Measurements from ENCODE around the gene LRIT3. TPM values are rescaled to one million over a fixed set of nuclear protein-coding genes. Genes with fewer than 3 reads are reported as not detected.
"Not testable (repeated sequence)": the region's sequence is repeated elsewhere in the genome, so short reads cannot be mapped to it uniquely, and the experiment has no call there.

The LRIT3 gene
- total RNA-seq, 2 experiments from 2014 or later = 0.19 to 0.27 TPM

DNA sequence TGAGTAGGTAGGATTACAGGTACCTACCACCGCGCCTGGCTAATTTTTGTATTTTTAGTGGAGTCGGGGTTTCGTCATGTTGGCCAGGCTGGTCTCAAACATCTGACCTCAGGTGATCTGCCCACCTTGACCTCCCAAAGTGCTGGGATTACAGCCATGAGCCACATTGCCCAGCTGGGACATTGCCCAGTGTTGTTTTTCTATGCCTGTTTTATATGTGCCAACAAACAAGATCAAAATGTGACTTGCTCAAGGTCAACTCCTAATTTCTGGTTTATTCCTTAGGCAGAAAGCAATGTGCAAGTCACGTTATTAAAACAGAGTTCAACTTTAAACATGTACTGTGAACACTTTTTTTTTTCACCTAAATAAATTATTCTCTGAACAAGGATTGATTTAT, 2.7 kb downstream of the LRIT3 start:
- Mint-ChIP-seq H3K4me3 (no peak overlapping the region), H3K27ac (no peak overlapping the region), H3K9me3 (ENCODE audit: low read depth) (no peaks in the 10 kb centered on the region), H3K27me3 (no peaks in the 10 kb centered on the region), H3K4me1 (peaks cover 5% of the 10 kb centered on the region), H3K36me3 (ENCODE audit: low read depth) (peaks cover 6% of the 10 kb centered on the region)
- intact Hi-C loops (cut with DNase I, micrococcal nuclease) = no loop called here
- no peak for DNase-seq
- no peak for ATAC-seq
- CTCF ChIA-PET = no interaction called here
- POLR2A ChIA-PET = no interaction called here

DNA sequence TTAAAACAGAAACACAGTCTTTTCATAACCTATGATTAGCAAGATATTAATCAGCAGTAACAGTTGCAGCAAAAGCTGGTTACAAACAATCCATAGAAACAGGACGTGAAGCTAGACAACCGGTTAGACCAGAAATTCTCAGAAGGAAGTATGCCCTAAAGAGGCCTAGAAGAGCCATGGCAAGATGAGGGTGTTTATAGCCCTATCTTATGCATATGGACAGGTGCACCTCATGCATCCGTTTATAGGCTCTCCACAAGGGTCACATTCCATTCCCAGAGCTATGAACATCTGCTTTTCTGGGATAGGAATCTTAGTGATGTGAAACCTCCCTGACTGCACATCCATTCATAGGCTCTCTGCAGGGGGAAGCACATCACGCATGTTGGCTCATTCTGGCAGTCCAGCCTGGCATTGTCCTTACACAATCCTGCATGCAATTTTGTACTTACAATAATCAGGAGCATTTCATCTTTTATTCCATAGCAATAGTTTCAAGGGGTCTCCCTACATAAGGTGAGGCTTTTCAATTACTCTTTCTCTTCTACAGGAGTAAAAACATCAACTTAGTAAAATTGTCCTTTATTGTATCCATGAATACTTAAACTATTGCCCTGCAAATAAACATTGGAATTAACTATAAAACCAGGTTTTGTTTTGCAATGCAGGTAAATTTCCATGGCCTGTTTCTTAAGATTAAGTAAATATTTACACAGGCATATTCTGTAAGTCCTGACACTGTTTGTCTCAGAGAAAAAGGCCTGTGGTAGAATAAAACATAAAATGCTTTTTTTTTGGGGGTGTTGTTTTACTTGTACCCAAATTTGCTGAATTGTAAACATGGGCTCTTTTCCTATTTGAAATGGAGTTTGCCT, 11.8 kb downstream of the LRIT3 start:
- H3K27me3 Mint-ChIP-seq, ATAC-seq, H3K4me1 Mint-ChIP-seq, H3K27ac Mint-ChIP-seq, POLR2A ChIA-PET, DNase-seq, CTCF ChIA-PET, H3K4me3 Mint-ChIP-seq: not testable (repeated sequence)
- peaks cover 20% of the 10 kb centered on the region for H3K9me3 Mint-ChIP-seq (ENCODE audit: low read depth)
- intact Hi-C loops (cut with DNase I, micrococcal nuclease) = loop anchor here in 1 of 2 experiments (5.0 kb wide), 1 partner anchor 278 kb away; no protein-coding TSS in a partner anchor
- H3K36me3 Mint-ChIP-seq (ENCODE audit: low read depth) = peaks cover 16% of the 10 kb centered on the region

DNA sequence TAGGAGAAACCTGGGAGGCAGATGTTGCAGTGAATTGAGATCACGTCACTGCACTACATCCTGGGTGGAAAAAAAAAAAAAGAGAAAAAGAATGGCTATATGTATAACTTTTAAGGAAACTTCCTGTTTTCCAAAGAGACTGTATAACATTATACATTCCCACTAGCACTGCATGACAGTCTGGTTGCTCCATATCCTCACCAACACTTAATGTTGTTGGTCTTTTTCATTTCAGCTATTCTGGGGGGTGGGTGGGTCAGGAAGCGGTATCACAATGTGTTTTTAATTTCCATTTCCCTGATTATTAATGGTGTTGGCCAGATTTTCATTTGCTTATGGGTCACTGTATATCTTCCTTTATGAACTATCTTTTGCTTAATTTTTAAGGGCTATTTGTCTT, 13.4 kb downstream of the LRIT3 start:
- Mint-ChIP-seq H3K4me3 (no peak overlapping the region), H3K36me3 (ENCODE audit: low read depth) (peaks cover 9% of the 10 kb centered on the region), H3K27me3 (no peaks in the 10 kb centered on the region), H3K27ac (no peak overlapping the region), H3K4me1 (no peaks in the 10 kb centered on the region), H3K9me3 (ENCODE audit: low read depth) (peaks cover 17% of the 10 kb centered on the region)
- ATAC-seq = no peak
- no peak for DNase-seq
- CTCF ChIA-PET = no interaction called here
- POLR2A ChIA-PET = no interaction called here
- intact Hi-C loops (cut with DNase I, micrococcal nuclease) = no loop called here

DNA sequence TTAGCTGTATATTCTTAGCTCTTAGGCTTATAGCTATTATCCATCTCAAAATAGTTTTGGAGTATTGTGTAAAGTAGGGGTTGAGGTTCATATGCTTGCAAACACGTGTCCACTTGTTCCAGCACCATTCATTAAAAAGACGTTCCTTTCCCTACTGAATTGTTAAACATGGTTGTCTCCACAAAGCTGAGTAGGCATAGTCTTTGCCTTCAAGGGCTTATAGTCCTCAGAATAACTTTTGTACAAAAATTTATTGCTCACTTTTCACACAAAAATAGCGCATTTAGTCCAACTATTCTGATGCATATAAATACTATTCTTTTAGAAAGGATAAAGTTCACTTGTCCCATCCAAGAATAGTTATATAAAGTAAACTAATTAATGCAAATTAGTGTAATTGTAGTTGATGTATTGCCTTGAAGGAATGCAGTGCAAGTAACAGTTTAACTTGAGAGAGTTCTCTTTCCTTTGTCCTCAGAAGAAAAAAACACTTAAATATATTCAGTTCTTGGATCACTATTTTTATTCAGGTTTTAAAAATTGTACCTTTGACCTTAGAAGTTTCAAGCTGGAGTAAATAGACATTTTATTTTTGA, 14.1 kb downstream of the LRIT3 start:
- POLR2A ChIA-PET = interaction anchor here (0.6 kb wide), 1 partner anchor 161 kb away, joined by 3 read pairs; no protein-coding TSS in a partner anchor
- intact Hi-C loops (cut with DNase I, micrococcal nuclease) = no loop called here
- no peak overlapping the region for H3K27ac Mint-ChIP-seq
- H3K36me3 Mint-ChIP-seq (ENCODE audit: low read depth) = peaks cover 6% of the 10 kb centered on the region
- H3K4me3 Mint-ChIP-seq = no peak overlapping the region
- no peaks in the 10 kb centered on the region for H3K4me1 Mint-ChIP-seq
- ATAC-seq (no peak), DNase-seq (no peak)
- CTCF ChIA-PET = interaction anchor here (0.7 kb wide), 1 partner anchor 29 kb away, joined by 3 read pairs; no protein-coding TSS in a partner anchor
- peaks cover 17% of the 10 kb centered on the region for H3K9me3 Mint-ChIP-seq (ENCODE audit: low read depth)
- no peaks in the 10 kb centered on the region for H3K27me3 Mint-ChIP-seq

DNA sequence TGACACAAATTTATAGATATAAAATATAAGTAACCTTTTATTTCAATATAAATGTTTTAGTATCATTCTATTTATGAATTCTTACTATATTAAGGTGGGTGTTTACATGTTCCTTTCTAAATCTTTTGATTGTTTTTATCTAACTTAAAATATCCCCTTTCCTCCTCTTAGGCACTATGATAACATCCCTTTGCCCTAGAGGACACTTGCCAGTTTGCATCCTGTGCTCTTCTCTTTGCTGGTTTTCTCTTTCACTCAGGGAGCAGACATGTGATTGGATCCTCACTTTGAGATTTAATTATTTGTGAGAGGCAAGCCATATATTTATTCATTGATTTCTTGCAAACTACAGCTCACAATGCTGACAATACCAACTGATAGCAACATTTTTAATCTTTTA, 16.2 kb downstream of the LRIT3 start:
- ChIA-PET CTCF (interaction anchor here (1.4 kb wide), 2 partner anchors 9 to 16 kb away, joined by 3 to 5 read pairs; partner anchors contain the start of gene LRIT3), POLR2A (interaction anchor here (0.6 kb wide), 2 partner anchors 453 to 1100 kb away, joined by 3 read pairs; no protein-coding TSS in a partner anchor)

DNA sequence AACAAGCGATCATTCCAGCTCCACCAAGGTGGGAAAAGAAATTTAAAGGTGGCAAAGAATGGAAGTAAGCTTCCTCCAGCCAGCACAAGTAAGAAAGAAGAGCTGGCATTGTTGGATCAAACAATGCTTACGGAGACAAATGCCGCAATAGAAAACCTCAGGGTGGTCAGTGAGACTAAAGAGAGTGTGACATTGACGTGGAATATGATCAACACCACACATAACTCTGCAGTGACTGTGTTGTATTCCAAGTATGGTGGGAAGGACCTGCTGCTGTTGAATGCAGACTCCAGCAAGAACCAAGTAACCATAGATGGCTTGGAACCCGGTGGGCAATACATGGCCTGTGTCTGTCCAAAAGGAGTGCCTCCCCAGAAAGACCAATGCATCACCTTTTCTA, 22.2 kb downstream of the LRIT3 start:
- DNase-seq (no peak), ATAC-seq (no peak)
- intact Hi-C loops (cut with DNase I, micrococcal nuclease) = no loop called here
- CTCF ChIA-PET = no interaction called here
- no peak overlapping the region for H3K4me3 Mint-ChIP-seq
- no peaks in the 10 kb centered on the region for H3K9me3 Mint-ChIP-seq (ENCODE audit: low read depth)
- H3K4me1 Mint-ChIP-seq = no peaks in the 10 kb centered on the region
- peaks cover 2% of the 10 kb centered on the region for H3K36me3 Mint-ChIP-seq (ENCODE audit: low read depth)
- POLR2A ChIA-PET = no interaction called here
- H3K27me3 Mint-ChIP-seq = no peaks in the 10 kb centered on the region
- no peak overlapping the region for H3K27ac Mint-ChIP-seq

More for the DNA sequence above, 16.2 kb downstream of the LRIT3 start:
- Mint-ChIP-seq H3K4me3 (no peak overlapping the region), H3K27me3 (no peaks in the 10 kb centered on the region), H3K27ac (no peak overlapping the region), H3K36me3 (ENCODE audit: low read depth) (peaks cover 2% of the 10 kb centered on the region), H3K9me3 (ENCODE audit: low read depth) (peaks cover 13% of the 10 kb centered on the region), H3K4me1 (no peaks in the 10 kb centered on the region)
- no peak for ATAC-seq
- no peak for DNase-seq
- intact Hi-C loops (cut with DNase I, micrococcal nuclease) = no loop called here

DNA sequence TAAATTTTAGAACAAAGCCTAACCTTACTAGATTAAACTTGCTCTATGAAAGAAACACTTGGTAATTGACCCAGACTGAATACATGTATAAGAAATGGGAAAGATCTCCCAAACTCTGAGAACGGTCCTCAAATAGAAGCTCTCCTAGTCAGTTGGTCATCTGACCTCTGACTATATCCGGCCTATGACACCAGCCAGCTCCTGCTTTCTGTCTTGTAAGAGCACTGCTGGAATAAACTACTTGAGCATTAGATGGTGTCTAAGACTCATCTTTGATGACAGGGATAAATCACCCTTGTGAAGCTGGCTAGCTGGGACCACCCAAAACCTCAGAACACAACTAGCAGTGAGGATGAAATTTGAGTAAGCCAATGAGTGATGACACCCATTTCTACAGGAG, 24.2 kb downstream of the LRIT3 start:
- Mint-ChIP-seq H3K9me3 (ENCODE audit: low read depth) (no peaks in the 10 kb centered on the region), H3K27ac (no peak overlapping the region), H3K36me3 (ENCODE audit: low read depth) (peaks cover 2% of the 10 kb centered on the region), H3K4me1 (no peaks in the 10 kb centered on the region), H3K4me3 (no peak overlapping the region), H3K27me3 (no peaks in the 10 kb centered on the region)
- ATAC-seq = no peak
- CTCF ChIA-PET = interaction anchor here (1.6 kb wide), 1 partner anchor 8 kb away, joined by 5 read pairs; no protein-coding TSS in a partner anchor
- POLR2A ChIA-PET = no interaction called here
- DNase-seq = no peak
- intact Hi-C loops (cut with DNase I, micrococcal nuclease) = no loop called here

DNA sequence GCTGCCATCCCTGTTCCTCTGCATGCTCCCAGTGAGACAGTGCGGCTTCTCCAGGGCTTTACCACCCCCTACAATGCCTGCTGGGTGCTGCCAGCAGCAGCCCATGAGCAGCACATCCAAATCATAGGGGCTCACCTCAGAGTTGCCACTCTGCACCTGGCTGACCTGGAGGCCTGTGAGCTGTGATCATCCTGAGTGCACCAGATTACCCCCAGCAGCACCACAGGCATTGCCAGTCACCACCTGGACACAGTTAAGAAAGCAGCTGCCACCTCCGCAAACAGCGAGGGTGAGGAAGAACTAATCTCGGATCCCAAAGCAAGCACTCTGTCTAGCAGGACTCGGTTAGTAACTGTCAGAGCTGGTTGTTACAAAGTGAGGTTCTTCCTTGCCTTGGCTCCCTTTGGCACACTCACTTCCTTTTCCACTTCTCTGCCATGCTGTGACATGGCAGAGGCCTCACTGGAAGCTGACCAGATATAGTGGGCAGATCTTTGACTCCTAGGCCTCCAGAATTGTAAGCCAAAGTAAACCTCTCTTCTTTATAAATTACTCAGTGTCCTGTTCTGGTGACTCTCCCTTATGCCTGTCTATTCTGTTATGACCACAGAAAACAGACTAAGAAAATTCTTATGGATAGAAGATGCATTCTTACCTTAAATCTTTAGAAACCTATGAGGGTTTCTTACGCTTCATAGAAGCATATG, 25.2 kb downstream of the LRIT3 start:
- CTCF ChIA-PET = interaction anchor here (1.6 kb wide), 1 partner anchor 9 kb away, joined by 5 read pairs; no protein-coding TSS in a partner anchor

DNA sequence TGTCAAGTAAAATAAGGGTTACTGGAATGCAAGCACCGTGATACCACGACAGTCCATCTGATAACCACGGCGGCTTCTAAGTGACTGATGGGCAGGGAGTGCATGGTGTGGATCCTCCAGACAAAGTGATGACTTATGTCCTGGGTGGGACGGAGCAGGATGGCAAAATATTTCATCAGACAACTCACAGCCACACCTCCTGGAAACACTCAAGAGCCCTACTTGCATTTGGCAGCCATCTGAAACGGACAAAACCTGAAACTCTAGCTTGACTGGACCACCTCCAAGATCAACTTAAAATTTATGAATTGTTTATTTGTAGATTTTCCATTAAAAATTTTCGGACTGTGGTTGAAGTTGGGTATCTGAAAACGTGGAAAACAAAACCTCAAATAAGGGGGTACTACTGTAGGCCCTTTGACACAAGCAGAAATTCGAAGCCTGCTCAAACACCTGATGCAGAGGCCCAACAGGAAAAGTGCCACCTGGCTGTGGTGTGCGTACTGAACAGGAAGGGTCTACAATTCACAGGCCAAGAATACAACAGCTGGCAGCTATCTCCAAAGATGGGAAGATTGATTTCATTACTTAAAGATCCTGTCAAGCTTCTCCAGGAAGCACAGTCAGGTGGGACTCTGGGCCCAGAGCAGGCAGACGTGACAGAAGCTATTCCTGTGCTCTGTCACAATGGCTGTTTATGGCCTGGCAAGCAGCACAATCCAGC, 26.0 kb downstream of the LRIT3 start:
- ChIA-PET CTCF (no interaction called here), POLR2A (no interaction called here)
- Mint-ChIP-seq H3K36me3 (ENCODE audit: low read depth) (no peaks in the 10 kb centered on the region), H3K4me3 (no peak overlapping the region), H3K27ac (no peak overlapping the region), H3K4me1 (no peaks in the 10 kb centered on the region), H3K9me3 (ENCODE audit: low read depth) (no peaks in the 10 kb centered on the region), H3K27me3 (no peaks in the 10 kb centered on the region)
- no peak for ATAC-seq
- DNase-seq = no peak
- intact Hi-C loops (cut with DNase I, micrococcal nuclease) = no loop called here

More for the DNA sequence above, 25.2 kb downstream of the LRIT3 start:
- Mint-ChIP-seq H3K4me1 (no peaks in the 10 kb centered on the region), H3K4me3 (no peak overlapping the region), H3K9me3 (ENCODE audit: low read depth) (no peaks in the 10 kb centered on the region), H3K36me3 (ENCODE audit: low read depth) (no peaks in the 10 kb centered on the region), H3K27ac (no peak overlapping the region), H3K27me3 (no peaks in the 10 kb centered on the region)
- DNase-seq (no peak), ATAC-seq (no peak)
- POLR2A ChIA-PET = no interaction called here
- intact Hi-C loops (cut with DNase I, micrococcal nuclease) = no loop called here

DNA sequence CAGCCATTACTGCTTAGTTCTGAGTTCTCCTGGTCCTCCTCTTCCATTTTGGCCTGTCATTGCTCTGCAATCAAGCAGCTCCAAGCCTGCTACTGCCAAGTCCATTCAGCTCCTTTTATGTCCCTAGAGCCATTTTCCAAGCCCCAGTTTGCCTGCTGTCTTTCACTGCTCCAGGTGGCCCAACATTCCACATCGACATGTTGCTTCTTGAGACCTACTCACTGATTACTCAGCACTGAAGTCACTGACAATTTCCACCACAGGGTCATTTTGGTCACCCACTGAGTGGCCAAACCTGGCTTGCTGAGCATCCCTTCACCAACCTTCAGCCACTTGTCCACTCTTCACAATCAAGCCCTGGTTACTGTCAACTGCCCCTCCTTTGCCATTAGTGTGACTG, 27.2 kb downstream of the LRIT3 start:
- Mint-ChIP-seq H3K27ac (no peak overlapping the region), H3K4me3 (no peak overlapping the region), H3K27me3 (peaks cover 2% of the 10 kb centered on the region), H3K9me3 (ENCODE audit: low read depth) (no peaks in the 10 kb centered on the region), H3K4me1 (no peaks in the 10 kb centered on the region), H3K36me3 (ENCODE audit: low read depth) (no peaks in the 10 kb centered on the region)
- DNase-seq (no peak), ATAC-seq (no peak)
- ChIA-PET CTCF (interaction anchor here (0.7 kb wide), 1 partner anchor 642 kb away, joined by 3 read pairs; no protein-coding TSS in a partner anchor), POLR2A (no interaction called here)
- intact Hi-C loops (cut with DNase I, micrococcal nuclease) = no loop called here

DNA sequence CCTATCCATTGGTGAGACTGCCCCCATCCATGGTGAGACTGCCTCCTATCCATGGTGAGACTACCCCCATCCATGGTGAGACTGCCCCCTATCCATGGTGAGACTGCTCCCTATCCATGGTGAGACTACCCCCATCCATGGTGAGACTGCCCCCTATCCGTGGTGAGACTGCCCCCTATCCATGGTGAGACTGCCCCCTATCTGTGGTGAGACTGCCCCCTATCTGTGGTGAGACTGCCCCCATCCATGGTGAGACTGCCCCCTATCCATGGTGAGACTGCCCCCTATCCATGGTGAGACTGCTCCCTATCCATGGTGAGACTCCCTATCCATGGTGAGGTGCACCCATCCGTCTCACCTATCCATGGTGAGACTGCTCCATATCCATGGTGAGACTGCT, 27.6 kb downstream of the LRIT3 start:
- H3K27me3 Mint-ChIP-seq; DNase-seq; intact Hi-C loops (cut with DNase I, micrococcal nuclease): not testable (repeated sequence)

More for the DNA sequence above, 27.6 kb downstream of the LRIT3 start:
- H3K36me3 Mint-ChIP-seq (ENCODE audit: low read depth); H3K4me1 Mint-ChIP-seq; POLR2A ChIA-PET; H3K27ac Mint-ChIP-seq; H3K4me3 Mint-ChIP-seq; H3K9me3 Mint-ChIP-seq (ENCODE audit: low read depth); CTCF ChIA-PET; ATAC-seq: not testable (repeated sequence)
